Activated CD8-positive, alpha-beta memory T cell treated with anti-CD3 and anti-CD28 coated beads, Interleukin-2, amount 50 U/mL, for 4 hours (primary cell): Measurements from ENCODE around the gene PTPRJ.

ENCODE experiments used
- DNase-seq: peaks from one replicate; pipeline ENCODE4 v3.0.0-alpha.2; 2020

PTPRJ gene

GRCh38 chr11:48043111-48043990 is 63.0 kb downstream of the PTPRJ start:
- no peak for DNase-seq

GRCh38 chr11:48043991-48044512 is 63.7 kb downstream of the PTPRJ start:
- no peak for DNase-seq

- DNase-seq, result no peak
Observed at GRCh38 chr11:48044577-48044976, 64.2 kb downstream of the PTPRJ start.

- no peak for DNase-seq
Observed at GRCh38 chr11:48045536-48045935, 65.2 kb downstream of the PTPRJ start.

GRCh38 chr11:48047616-48048015 is 67.3 kb downstream of the PTPRJ start:
- DNase-seq, result no peak

- DNase-seq, result no peak
Observed at GRCh38 chr11:48049036-48049435, 68.7 kb downstream of the PTPRJ start.

- no peak for DNase-seq
Observed at GRCh38 chr11:48050304-48050703, 69.9 kb downstream of the PTPRJ start.

GRCh38 chr11:48051217-48051830 is 71.0 kb downstream of the PTPRJ start:
- DNase-seq, result no peak

- no peak for DNase-seq
Observed at GRCh38 chr11:48052183-48053044, 72.1 kb downstream of the PTPRJ start.

GRCh38 chr11:48054994-48055291 is 74.6 kb downstream of the PTPRJ start:
- DNase-seq, result no peak

- DNase-seq, result peak; percentile 29
Observed at GRCh38 chr11:48055292-48056132, 75.2 kb downstream of the PTPRJ start.

- no peak for DNase-seq
Observed at GRCh38 chr11:48056325-48057183, 76.2 kb downstream of the PTPRJ start.

- DNase-seq, result no peak
Observed at GRCh38 chr11:48058064-48058463, 77.7 kb downstream of the PTPRJ start.

- no peak for DNase-seq
Observed at GRCh38 chr11:48058788-48059187, 78.4 kb downstream of the PTPRJ start.

GRCh38 chr11:48062649-48063048 is 82.3 kb downstream of the PTPRJ start:
- DNase-seq, result no peak

- no peak for DNase-seq
Observed at GRCh38 chr11:48063424-48063978, 83.1 kb downstream of the PTPRJ start.

GRCh38 chr11:48064306-48064705 is 83.9 kb downstream of the PTPRJ start:
- no peak for DNase-seq

GRCh38 chr11:48066881-48067800 is 86.8 kb downstream of the PTPRJ start:
- no peak for DNase-seq

- no peak for DNase-seq
Observed at GRCh38 chr11:48073031-48073861, 92.9 kb downstream of the PTPRJ start.
